Parathyroid adenoma (tissue), 2 donors: ENCODE measurements around the gene REG3A.

ENCODE experiments used
- H2AFZ ChIP-seq: fragments of 300-600 bp; sonication (generic); one replicate; pipeline ENCODE4 v1.7.0; 2017; ENCODE audit warnings: antibody characterized with exemption, mild to moderate bottlenecking
- H3K27ac ChIP-seq: fragments of 300-600 bp; sonication (generic); one replicate; pipeline ENCODE4 v1.7.0; 2017
- H3K27me3 ChIP-seq: fragments of 300-600 bp; sonication (generic); one replicate; pipeline ENCODE4 v1.7.0; 2017; ENCODE audit warnings: low read length; ENCODE audit not compliant: control insufficient read depth, insufficient read depth
- H3K36me3 ChIP-seq: fragments of 300-600 bp; sonication (generic); one replicate; pipeline ENCODE4 v1.7.0; 2017; ENCODE audit warnings: low read length; ENCODE audit not compliant: control insufficient read depth, insufficient read depth
- H3K4me1 ChIP-seq: fragments of 300-600 bp; sonication (generic); one replicate; pipeline ENCODE4 v1.7.0; 2017; ENCODE audit warnings: control low read depth
- H3K4me2 ChIP-seq: fragments of 300-600 bp; sonication (generic); one replicate; pipeline ENCODE4 v1.7.0; 2017; ENCODE audit warnings: low read length
- H3K4me3 ChIP-seq: fragments of 300-600 bp; sonication (generic); one replicate; pipeline ENCODE4 v1.7.0; 2017; ENCODE audit warnings: low read depth, low read length
- H3K79me2 ChIP-seq: fragments of 300-600 bp; sonication (generic); one replicate; pipeline ENCODE4 v1.7.0; 2017; ENCODE audit warnings: control low read depth
- H3K9ac ChIP-seq: fragments of 300-600 bp; sonication (generic); one replicate; pipeline ENCODE4 v1.7.0; 2017; ENCODE audit warnings: mild to moderate bottlenecking
- H3K9me3 ChIP-seq: fragments of 300-600 bp; sonication (generic); one replicate; pipeline ENCODE4 v1.7.0; 2017; ENCODE audit warnings: low read length; ENCODE audit not compliant: control insufficient read depth
- CTCF ChIP-seq: fragments of 300-600 bp; sonication (generic); IDR thresholded peaks from one replicate; pipeline ENCODE4 v1.7.0; 2017; ENCODE audit warnings: antibody characterized with exemption, mild to moderate bottlenecking
- donor health status: primary hyperparathyroidism.

The REG3A gene

GRCh38 chr2:79159653-79160052 lies at the start of gene REG3A:
TSS of gene REG3A (minus strand) at chr2:79159753. CDS start at chr2:79159405, 348 bp downstream.
- no peaks in the 10 kb centered on the region for H3K27me3 ChIP-seq
- no peak within 1 kb of the TSS for H2AFZ ChIP-seq
- H3K9ac ChIP-seq, result no peak within 1 kb of the TSS
- no peak for TF ChIP-seq CTCF
- H3K9me3 ChIP-seq, result no peaks in the 10 kb centered on the region
- H3K79me2 ChIP-seq, result no peaks in the 10 kb centered on the region
- no peak within 1 kb of the TSS for H3K27ac ChIP-seq
- peaks cover 3% of the 10 kb centered on the region for H3K4me1 ChIP-seq
- H3K36me3 ChIP-seq, result no peaks in the 10 kb centered on the region
- H3K4me2 ChIP-seq, result no peak within 1 kb of the TSS
- no peak within 1 kb of the TSS for H3K4me3 ChIP-seq

GRCh38 chr2:79200762-79201161 lies 41.2 kb upstream of the REG3A start:
- no peaks in the 10 kb centered on the region for H3K36me3 ChIP-seq
- no peak overlapping the region for H3K27ac ChIP-seq
- peak overlapping the region; percentile 18 for H2AFZ ChIP-seq
- H3K27me3 ChIP-seq, result no peaks in the 10 kb centered on the region
- H3K79me2 ChIP-seq, result no peaks in the 10 kb centered on the region
- peaks cover 78% of the 10 kb centered on the region for H3K4me1 ChIP-seq
- no peak overlapping the region for H3K4me2 ChIP-seq
- H3K9ac ChIP-seq, result no peak overlapping the region
- no peak for TF ChIP-seq CTCF
- no peak overlapping the region for H3K4me3 ChIP-seq
- no peaks in the 10 kb centered on the region for H3K9me3 ChIP-seq

- Histone ChIP-seq H3K9ac (no peak overlapping the region), H3K27me3 (no peaks in the 10 kb centered on the region), H3K4me3 (no peak overlapping the region), H3K4me2 (no peak overlapping the region), H2AFZ (peak overlapping the region; percentile 18), H3K9me3 (no peaks in the 10 kb centered on the region), H3K79me2 (no peaks in the 10 kb centered on the region), H3K4me1 (peaks cover 63% of the 10 kb centered on the region), H3K36me3 (no peaks in the 10 kb centered on the region), H3K27ac (no peak overlapping the region)
- no peak for TF ChIP-seq CTCF
Observed at GRCh38 chr2:79191816-79192215, 32.3 kb upstream of the REG3A start.

- H3K4me1 ChIP-seq, result peaks cover 64% of the 10 kb centered on the region
- H3K27me3 ChIP-seq, result no peaks in the 10 kb centered on the region
- H3K9ac ChIP-seq, result no peak overlapping the region
- no peaks in the 10 kb centered on the region for H3K9me3 ChIP-seq
- no peak overlapping the region for H3K27ac ChIP-seq
- no peak for TF ChIP-seq CTCF
- peak overlapping the region; percentile 18 for H2AFZ ChIP-seq
- no peaks in the 10 kb centered on the region for H3K79me2 ChIP-seq
- H3K4me3 ChIP-seq, result no peak overlapping the region
- no peak overlapping the region for H3K4me2 ChIP-seq
- no peaks in the 10 kb centered on the region for H3K36me3 ChIP-seq
Observed at GRCh38 chr2:79191081-79191480, 31.5 kb upstream of the REG3A start.

GRCh38 chr2:79189465-79189864 lies 29.9 kb upstream of the REG3A start:
- Histone ChIP-seq H3K4me1 (peaks cover 57% of the 10 kb centered on the region), H3K27ac (no peak overlapping the region), H3K9me3 (no peaks in the 10 kb centered on the region), H3K4me2 (no peak overlapping the region), H3K79me2 (no peaks in the 10 kb centered on the region), H3K27me3 (no peaks in the 10 kb centered on the region), H3K4me3 (no peak overlapping the region), H2AFZ (peak overlapping the region; percentile 55), H3K36me3 (no peaks in the 10 kb centered on the region), H3K9ac (no peak overlapping the region)
- no peak for TF ChIP-seq CTCF
